Activated CD8-positive, alpha-beta memory T cell treated with anti-CD3 and anti-CD28 coated beads, Interleukin-2, amount 50 U/mL, for 48 hours (primary cell): ENCODE results near the gene CRLF2.
"Not testable (repeated sequence)": the region's sequence is repeated elsewhere in the genome, so short reads cannot be mapped to it uniquely, and the experiment has no call there.

Source experiments
- DNase-seq: peaks from one replicate; pipeline ENCODE4 v3.0.0-alpha.2; 2020

The CRLF2 gene

GRCh38 chrX:1165535-1166196, 46.8 kb downstream of the CRLF2 start:
- DNase-seq: no peak

GRCh38 chrX:1164322-1165288, 47.8 kb downstream of the CRLF2 start:
- DNase-seq: no peak

GRCh38 chrX:1163231-1163630, 49.2 kb downstream of the CRLF2 start:
- DNase-seq: no peak

GRCh38 chrX:1162119-1162916, 50.1 kb downstream of the CRLF2 start:
- no peak for DNase-seq

GRCh38 chrX:1159548-1159947, 52.9 kb downstream of the CRLF2 start:
- no peak for DNase-seq

GRCh38 chrX:1156681-1157455, 55.6 kb downstream of the CRLF2 start:
- not testable (repeated sequence) for DNase-seq

- DNase-seq: no peak
Measured at GRCh38 chrX:1153940-1154339, 58.5 kb downstream of the CRLF2 start.

- no peak for DNase-seq
Measured at GRCh38 chrX:1152090-1152489, 60.4 kb downstream of the CRLF2 start.

- no peak for DNase-seq
Measured at GRCh38 chrX:1151378-1152077, 60.9 kb downstream of the CRLF2 start.

- no peak for DNase-seq
Measured at GRCh38 chrX:1150569-1151347, 61.7 kb downstream of the CRLF2 start.

- peak; percentile 40 for DNase-seq
Measured at GRCh38 chrX:1147611-1148515, 64.6 kb downstream of the CRLF2 start.

GRCh38 chrX:1144293-1144692, 68.2 kb downstream of the CRLF2 start:
- DNase-seq: peak; percentile 6
